Stimulated activated CD4-positive, alpha-beta T cell treated with anti-CD3 and anti-CD28 coated beads, TNF-alpha, amount 100 ng/mL, for 48 hours (primary cell): ENCODE measurements around the gene TRAIP.
A peak's percentile ranks its signal among the peaks of the same experiment; 100 is the strongest.
"Not testable (repeated sequence)": the region's sequence is repeated elsewhere in the genome, so short reads cannot be mapped to it uniquely, and the experiment has no call there.

Experiments used
- DNase-seq, 3 donors: peaks; one replicate each; pipeline ENCODE4 v3.0.0-alpha.2; 2020; ENCODE audit warnings: low read depth in 3 of 3

TRAIP gene, protein sequence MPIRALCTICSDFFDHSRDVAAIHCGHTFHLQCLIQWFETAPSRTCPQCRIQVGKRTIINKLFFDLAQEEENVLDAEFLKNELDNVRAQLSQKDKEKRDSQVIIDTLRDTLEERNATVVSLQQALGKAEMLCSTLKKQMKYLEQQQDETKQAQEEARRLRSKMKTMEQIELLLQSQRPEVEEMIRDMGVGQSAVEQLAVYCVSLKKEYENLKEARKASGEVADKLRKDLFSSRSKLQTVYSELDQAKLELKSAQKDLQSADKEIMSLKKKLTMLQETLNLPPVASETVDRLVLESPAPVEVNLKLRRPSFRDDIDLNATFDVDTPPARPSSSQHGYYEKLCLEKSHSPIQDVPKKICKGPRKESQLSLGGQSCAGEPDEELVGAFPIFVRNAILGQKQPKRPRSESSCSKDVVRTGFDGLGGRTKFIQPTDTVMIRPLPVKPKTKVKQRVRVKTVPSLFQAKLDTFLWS

GRCh38 chr3:49856181-49857005 lies at the start of gene TRAIP:
Gene TRAIP, minus strand, starts transcription at chr3:49856564. Its CDS starts 111 bp downstream, at chr3:49856453.
- DNase-seq = peak; percentile 91 to 95 (median 94)

GRCh38 chr3:49904448-49904847 lies 48.1 kb upstream of the TRAIP start:
- DNase-seq = not testable (repeated sequence)

DNA sequence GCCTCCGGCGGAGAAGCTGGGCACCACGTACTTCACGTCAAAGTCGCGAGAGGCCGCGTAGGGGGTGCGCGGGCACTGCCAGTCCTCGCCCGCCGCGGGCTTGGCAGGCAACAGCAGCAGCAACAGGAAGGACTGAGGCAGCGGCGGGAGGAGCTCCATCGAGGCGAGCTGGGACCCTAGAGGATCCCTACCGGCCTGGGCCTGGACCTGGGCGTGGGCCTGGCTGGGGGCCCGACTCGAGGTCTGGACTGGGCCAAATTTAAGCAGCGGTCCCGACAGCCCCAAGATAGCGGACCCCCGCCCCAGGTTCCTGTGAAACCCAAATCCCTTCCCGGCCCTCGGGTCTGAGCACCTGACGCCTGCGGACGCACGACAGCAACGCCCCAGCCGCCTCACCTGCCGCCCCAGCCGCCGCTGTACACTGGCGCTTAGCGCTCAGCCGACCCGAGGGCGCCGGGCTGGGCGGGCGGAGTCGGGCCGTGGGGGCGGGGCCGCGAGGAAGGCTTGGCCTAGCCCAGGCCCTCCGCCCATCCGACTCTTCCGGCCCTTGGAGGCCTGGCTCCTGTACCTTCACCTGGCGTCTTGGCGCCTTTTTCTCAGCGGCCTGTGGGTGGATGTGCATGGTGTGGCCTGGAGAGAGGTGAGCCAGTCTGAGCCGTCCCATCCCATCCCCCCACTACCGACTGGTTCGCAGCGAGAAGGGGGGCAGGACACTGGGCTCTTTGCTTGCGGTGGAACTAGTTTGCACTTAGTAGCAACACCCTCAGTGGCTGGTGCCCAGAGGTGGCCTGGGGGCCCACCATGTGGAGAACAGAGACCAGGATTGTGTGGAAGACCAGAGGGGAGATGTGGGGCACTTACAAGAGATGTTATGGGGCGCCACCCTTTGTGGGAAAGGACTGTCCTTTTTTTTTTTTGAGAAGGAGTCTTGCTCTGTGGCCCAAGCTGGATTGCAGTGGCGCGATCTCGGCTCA lies 47.4 kb upstream of the TRAIP start, which contains the start of gene MST1R:
TSS of gene MST1R (minus strand) at position 423 of the 974 bp plus-strand sequence. CDS start at position 159, 264 bp downstream.
- DNase-seq = peak; percentile 70 to 88 (median 82)

- DNase-seq = no peak
Measured at GRCh38 chr3:49902511-49903345, 46.4 kb upstream of the TRAIP start.

DNA sequence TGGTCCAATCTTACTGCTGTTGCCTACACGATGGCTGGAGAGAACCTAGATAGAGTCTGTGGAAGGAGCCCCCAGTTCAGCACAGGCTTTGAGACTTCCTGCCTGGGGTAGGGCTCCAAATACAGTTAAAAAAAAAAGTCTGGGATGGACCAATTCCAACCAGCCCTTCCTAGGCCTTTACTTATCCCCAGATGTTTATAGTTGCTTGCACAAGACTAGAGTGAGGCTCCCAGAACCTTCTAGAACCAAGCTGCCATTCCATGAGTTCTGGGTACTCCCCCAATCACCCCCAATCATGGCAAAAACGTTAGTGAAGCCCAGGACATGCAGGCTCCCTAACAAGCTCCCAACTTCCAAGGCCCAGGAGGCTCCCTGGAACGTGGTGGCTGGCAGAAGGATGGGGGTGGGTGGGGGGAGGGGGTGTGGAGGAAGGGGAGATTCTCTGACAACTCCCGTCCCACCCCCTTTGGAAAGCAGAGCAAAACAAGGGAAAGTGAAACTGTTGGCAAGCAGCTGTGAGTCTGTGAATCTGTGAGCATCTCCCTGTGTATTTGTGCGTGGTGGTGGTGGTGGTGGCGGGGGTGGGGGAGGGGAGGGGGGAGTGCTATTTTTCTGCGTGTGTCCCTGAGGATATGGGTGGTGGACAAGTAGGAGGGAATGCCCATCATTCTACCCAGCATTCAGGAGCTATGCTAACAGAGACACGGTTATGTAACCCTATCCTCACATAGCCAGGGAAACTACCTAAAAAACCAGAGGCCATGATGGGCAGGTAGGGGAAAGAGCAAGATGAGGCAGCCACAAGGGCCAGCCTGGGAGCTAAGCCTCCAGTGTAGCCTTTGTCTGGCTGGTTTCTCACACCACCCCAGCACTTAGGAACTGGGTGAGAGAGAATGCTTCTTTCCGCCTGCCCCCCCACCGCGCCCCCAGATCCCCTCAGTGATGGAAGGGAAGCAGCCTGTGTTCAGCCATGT lies 45.3 kb upstream of the TRAIP start:
- DNase-seq = no peak

GRCh38 chr3:49900491-49901153 lies 44.3 kb upstream of the TRAIP start:
- DNase-seq = no peak

DNA sequence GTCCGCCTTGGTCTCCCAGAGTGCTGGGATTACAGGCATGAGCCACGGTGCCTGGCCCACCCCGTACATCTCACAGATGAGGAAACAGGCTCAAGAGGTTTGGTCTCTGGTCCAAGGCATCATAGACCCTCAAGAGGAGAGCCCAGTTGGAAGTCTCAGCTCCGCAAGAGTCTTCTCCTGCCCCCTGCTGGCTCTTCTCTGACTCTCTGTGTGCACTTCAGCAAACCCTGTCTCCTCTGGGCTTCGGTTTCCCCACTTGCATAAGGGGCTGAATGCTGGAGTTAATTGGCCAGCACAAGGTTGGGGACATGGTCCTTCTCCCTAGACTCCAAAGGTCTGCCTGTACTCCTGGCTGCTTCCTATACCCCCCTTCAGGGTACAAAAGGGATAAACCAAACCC lies 43.5 kb upstream of the TRAIP start:
- no peak for DNase-seq

DNA sequence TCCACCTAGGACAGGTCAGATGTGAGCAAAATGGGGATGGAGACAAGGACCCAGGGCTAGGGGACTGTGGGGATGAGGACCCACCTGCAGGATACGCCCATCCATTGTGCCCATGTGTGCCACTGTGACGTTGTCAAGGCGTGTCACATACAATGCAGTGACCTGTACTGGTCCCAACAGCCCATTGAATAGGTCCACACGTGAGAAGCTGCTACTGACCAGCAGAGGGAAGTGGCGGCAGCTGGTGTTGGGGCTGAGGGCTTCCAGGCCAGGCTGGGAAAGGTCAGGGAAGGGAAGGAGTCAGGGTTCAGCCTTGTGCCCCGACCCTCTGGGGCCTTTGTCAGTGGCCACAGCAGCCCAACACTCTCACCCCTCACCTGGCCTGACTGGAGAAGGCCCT lies 42.6 kb upstream of the TRAIP start:
- DNase-seq = no peak

- DNase-seq = no peak
Measured at GRCh38 chr3:49896345-49896744, 40.0 kb upstream of the TRAIP start.

- DNase-seq = no peak
Measured at GRCh38 chr3:49895791-49896190, 39.4 kb upstream of the TRAIP start.

GRCh38 chr3:49889296-49889695 lies 32.9 kb upstream of the TRAIP start:
- DNase-seq = no peak

GRCh38 chr3:49886922-49887265 lies 30.5 kb upstream of the TRAIP start:
- no peak for DNase-seq

DNA sequence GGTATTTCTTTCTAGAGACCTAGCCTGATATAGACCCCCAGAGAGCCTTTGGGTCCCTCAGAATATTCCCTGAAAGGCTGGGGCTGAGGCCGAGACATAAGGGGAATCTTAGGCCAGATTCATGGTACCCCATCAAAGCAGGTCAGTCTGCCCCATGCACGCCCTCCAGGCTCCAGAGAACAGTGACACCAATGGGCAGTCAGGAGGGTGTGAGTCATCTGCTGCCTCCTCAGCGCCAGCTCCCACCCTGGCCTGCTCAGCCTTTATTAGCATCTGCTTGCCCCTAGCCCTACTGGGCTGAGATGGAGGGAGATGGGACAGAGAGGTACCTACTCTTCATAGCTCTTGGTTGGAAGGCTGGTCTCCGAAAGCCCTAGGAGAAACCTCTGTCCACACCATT lies 27.6 kb upstream of the TRAIP start:
- no peak for DNase-seq

- DNase-seq = no peak
Measured at GRCh38 chr3:49882166-49882565, 25.8 kb upstream of the TRAIP start.

GRCh38 chr3:49880581-49881315 lies 24.4 kb upstream of the TRAIP start:
- no peak for DNase-seq

DNA sequence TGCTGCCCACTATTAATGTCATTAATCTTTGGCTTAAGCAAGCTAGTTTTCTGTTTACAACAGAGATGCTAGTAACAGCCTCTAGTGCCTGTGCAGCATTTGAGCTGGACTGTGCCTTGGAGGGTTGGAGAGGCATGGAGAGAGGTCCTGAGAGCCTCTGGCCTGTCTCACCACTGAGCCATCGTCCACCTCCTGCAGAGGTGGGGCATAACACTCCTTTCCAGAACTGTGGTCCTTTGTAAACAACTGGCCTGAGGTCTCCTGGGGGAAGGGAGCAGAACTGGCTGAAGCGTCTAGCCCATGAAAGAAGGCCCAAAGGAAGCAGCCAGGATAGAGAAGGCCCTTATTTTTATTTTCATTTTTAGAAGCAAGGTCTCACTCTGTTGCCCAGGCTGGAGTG lies 23.4 kb upstream of the TRAIP start:
- DNase-seq = no peak

- DNase-seq = no peak
Measured at GRCh38 chr3:49878686-49879085, 22.3 kb upstream of the TRAIP start.

DNA sequence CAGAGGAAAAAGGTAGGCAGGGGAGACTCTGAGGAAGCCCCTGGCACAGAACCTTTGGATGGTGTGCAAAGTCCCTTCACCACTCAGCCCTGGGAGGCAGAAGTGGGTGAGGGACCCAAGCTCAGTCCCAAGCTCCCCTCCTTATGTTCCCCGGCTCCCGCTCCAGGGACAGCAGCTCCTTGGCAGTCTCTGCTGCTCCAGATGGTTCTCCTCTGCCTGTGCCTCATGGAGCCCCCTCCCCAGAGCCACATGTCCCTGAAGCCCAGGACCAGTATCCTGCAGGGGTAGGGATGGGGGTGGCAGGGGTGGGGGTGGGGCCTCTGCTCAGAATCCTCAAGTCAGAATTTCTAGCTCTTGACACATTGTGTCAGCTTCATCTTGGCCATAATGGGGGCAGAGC lies 21.4 kb upstream of the TRAIP start:
- DNase-seq = no peak
